GM10266 (cell line): ENCODE measurements around the gene CDYL.
A peak's percentile ranks its signal among the peaks of the same experiment; 100 is the strongest.
"Not testable (repeated sequence)": the region's sequence is repeated elsewhere in the genome, so short reads cannot be mapped to it uniquely, and the experiment has no call there.

Source experiments
- DNase-seq: peaks from one replicate; pipeline ENCODE4 v3.0.0; 2012; ENCODE audit errors: extremely low spot score
- TF ChIP-seq, protein P1 (sequence below): IDR thresholded peaks from 2 replicates; pipeline ENCODE4 v1.5.1; 2012; ENCODE audit warnings: mild to moderate bottlenecking, low read depth; ENCODE audit not compliant: control insufficient read depth, insufficient read depth; ENCODE audit errors: missing control alignments

The CDYL gene

DNA sequence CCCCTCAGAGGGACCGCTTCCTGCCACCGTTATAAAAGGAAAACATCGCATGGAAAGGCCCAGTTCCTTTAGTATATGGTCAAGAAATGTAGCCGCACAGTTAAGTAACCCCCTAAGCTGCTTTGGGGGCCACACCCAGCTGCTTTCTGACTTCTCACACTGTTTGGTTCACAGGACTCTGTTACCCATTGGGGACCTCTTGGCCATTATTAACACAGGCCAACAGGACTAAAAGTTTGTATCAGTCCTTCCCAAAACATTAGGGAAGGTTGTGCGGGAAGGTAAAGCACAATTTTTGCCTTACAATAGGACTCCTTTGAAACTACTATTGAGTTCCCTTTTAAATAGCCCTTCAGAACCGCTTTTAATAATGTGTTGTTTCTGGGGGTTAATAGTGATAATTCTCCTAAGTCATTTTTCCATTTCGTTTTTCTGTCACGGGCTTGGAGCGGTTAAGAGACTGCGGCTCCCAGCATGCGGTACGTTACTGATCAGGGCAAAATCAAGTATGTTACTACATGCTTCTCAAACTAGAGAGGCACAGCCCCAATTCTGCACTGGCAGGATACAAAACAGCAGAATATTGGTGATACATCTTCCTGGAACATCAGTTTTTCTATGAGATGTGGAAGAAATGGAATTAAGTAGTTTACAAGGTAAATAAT lies 228.3 kb downstream of the CDYL start:
- peak; percentile 27 for DNase-seq
- TF ChIP-seq, protein P1, sequence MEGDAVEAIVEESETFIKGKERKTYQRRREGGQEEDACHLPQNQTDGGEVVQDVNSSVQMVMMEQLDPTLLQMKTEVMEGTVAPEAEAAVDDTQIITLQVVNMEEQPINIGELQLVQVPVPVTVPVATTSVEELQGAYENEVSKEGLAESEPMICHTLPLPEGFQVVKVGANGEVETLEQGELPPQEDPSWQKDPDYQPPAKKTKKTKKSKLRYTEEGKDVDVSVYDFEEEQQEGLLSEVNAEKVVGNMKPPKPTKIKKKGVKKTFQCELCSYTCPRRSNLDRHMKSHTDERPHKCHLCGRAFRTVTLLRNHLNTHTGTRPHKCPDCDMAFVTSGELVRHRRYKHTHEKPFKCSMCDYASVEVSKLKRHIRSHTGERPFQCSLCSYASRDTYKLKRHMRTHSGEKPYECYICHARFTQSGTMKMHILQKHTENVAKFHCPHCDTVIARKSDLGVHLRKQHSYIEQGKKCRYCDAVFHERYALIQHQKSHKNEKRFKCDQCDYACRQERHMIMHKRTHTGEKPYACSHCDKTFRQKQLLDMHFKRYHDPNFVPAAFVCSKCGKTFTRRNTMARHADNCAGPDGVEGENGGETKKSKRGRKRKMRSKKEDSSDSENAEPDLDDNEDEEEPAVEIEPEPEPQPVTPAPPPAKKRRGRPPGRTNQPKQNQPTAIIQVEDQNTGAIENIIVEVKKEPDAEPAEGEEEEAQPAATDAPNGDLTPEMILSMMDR, result no peak

DNA sequence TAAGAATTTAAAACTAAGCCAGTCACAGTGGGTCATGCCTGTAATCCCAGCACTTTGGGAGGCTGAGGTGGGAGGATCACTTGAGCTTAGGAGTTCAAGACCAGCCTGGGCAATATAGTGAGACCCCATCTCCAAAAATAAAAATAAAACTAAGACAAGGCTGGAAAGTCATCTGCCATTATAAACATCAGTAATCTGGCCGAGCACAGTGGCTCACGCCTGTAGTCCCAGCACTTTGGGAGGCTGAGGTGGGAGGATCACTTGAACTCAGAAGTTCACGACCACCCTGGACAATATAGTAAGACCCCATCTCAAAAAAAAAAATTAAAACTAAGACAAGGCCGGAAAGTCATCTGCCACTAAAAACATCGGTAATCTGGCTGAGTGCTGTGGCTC lies 228.8 kb downstream of the CDYL start:
- DNase-seq, result not testable (repeated sequence)
